SIG-M5 (cell line): Measurements from ENCODE around the gene PADI2.

Experiments used
- DNase-seq: peaks from one replicate; lab custom pipeline; 2025; lab: John Stamatoyannopoulos, UW

The PADI2 gene

DNA sequence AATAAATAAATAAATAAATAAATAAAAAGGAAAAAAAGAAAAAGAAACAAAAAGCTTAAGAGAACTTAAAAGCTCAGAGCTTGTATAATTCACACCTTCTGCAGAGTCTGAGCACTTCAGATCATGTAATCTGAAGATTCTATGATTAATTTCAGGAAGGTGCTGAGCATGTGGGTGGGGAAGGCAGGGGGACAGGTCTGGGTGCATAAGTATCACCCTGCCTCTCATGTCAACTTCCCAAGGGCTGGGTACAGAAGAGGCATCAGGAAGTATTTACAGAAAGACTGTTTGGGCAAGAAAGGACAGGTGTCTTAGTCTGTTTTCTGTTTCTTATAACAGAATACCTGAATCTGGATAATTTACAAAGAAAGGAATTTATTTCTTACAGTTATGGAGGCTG lies 20.4 kb upstream of the PADI2 start:
- no peak for DNase-seq

GRCh38 chr1:17137441-17137840 lies 18.2 kb upstream of the PADI2 start:
- no peak for DNase-seq

- DNase-seq, result no peak
Observed at GRCh38 chr1:17136936-17137335, 17.7 kb upstream of the PADI2 start.

DNA sequence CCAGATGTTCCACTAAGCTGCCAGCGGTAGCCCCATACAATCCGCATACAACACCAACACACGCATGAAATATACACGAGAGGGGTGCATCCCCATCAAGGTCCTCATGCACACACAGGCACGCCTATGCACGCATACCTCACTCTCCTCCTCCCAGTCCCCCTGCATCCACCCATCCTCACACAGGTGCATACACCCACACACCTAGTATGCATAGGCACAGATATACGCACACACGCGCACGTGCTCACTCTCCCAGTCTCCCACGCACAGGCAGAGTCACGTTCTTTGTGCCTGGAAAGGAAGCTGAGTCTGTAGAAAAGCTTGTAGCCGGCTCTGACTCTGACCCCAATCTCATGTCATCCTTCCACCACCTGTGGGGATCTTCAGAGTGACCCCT lies 16.9 kb upstream of the PADI2 start:
- no peak for DNase-seq

GRCh38 chr1:17135530-17135929 lies 16.3 kb upstream of the PADI2 start:
- no peak for DNase-seq

DNA sequence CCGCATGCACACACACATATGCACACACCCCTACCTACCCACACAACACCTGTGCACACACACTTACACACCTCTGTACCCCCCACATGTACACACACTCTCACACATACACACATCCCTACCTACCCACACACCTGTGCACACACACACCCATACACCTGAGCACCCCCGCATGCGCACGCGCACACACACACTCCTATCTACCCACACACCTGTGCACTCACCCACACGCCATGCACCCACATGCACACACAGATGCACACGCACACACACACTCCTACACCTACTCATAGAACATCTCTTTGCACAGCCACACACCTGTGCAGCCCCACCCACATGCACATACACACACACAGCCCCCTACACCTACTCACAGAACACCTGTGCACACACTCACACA lies 15.5 kb upstream of the PADI2 start:
- no peak for DNase-seq

DNA sequence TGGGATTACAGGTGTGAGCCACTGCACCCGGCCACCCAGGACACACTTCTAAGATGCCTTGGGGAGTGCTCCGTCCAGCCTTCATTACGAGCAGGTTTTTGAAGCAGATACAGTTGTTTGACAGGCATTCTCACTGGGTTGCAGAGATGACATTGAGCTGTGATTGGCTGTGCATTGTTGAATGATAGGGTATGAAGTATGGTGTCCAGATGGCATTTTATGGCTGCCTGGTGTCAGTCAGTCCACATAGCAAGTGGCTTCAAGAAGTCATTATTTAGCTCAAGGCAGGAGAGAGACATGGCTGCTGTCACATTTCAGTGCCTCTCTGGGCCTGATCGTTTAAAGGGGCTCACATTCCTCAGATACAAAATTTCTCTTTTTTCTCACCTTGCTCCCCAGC lies 14.8 kb upstream of the PADI2 start:
- DNase-seq, result no peak

DNA sequence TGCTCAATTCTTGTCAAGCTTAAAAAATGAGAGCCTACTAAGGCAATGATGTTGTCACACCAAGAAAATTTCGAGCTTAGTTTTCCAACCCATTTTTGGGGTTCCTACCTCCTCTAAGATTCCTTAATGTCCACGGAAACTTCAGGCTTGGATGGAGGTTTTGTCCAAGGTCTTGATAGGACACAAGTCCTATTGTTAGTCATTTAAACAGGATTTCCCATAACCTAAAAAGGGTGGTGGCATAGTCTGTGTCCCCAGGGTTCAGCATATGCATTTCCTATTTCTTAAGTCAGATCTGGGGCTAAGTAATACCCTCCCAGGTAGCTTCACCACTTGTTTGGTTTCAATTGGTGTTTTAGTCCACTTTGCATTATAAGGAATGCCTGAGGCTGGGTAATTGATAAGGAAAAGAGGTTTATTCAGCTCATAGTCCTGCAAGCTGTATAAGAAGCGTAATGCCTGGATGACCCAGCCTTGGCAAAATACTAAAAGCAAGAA lies 10.9 kb upstream of the PADI2 start:
- DNase-seq, result no peak

GRCh38 chr1:17128361-17128760 lies 9.1 kb upstream of the PADI2 start:
- DNase-seq, result no peak

GRCh38 chr1:17125756-17126237 lies 6.5 kb upstream of the PADI2 start:
- DNase-seq, result no peak

GRCh38 chr1:17123196-17124045 lies 4.2 kb upstream of the PADI2 start:
- no peak for DNase-seq

- DNase-seq, result no peak
Observed at GRCh38 chr1:17122521-17123164, 3.4 kb upstream of the PADI2 start.

GRCh38 chr1:17121881-17122280 lies 2.6 kb upstream of the PADI2 start:
- DNase-seq, result no peak

- DNase-seq, result no peak
Observed at GRCh38 chr1:17120962-17121837, 1.9 kb upstream of the PADI2 start.

- no peak for DNase-seq
Observed at GRCh38 chr1:17120481-17120877, 1.2 kb upstream of the PADI2 start.

- no peak for DNase-seq
Observed at GRCh38 chr1:17119773-17120480, 676 bp upstream of the PADI2 start.

DNA sequence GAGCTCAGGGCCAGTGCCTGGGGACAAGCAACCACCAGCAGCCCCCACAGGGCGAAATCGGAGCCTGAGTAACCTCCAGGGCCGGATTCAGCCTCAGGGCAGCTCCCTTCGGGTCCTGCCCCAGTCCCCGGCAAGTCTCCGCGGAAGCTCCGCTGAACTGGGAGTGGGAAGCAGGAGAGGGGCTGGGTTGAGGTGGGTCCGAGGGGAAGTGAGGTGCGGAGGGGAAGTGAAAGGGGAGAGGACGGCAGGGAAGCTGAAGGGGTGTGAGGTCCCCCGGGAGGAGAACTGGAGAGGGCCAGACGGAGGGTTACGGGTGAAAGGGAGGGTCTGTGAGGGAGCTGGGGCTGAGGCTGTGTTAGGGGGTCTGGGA lies 560 bp downstream of the PADI2 start:
- no peak for DNase-seq

GRCh38 chr1:17118268-17118667 lies 983 bp downstream of the PADI2 start:
- no peak for DNase-seq

DNA sequence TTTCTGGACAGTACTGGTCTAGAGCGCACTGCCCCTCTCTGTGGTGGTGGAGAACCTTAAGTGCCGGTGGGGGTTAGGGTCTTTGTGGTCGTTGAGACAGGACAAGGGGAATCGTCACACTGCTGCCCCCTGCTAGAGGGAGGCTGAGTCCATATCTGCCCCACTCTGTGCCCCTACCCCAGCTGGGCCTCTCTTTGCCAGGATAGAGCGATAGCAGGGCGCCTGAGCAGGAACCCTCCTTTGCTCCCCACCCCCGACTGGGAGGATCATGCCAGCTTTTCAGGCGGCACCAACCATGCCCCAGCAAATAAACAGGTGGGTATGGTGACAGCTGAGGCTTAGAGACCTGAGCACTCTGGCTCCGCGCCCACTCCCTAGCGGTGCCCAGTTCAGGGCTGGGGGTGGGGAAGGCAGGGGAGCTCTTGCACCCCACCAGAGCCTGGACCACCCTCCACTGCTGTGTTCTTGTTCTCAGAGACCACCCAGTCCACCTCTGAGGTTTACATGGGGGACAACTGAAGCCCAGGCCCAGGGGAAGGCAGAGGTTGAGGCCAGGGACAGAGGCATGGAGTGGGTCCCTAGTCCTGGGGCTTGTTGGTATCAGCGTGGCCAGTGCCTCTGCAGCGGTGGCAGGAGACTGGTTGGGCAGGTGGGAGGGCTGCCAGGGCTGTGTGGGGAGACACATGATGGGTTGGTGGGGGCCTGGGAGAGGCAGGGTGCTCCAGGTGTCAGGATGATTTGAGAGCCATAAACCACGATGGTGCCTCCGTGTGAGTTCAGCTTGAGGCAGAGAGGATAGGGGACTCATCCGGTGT lies 1.6 kb downstream of the PADI2 start:
- no peak for DNase-seq

GRCh38 chr1:17116643-17117042 lies 2.6 kb downstream of the PADI2 start:
- no peak for DNase-seq

DNA sequence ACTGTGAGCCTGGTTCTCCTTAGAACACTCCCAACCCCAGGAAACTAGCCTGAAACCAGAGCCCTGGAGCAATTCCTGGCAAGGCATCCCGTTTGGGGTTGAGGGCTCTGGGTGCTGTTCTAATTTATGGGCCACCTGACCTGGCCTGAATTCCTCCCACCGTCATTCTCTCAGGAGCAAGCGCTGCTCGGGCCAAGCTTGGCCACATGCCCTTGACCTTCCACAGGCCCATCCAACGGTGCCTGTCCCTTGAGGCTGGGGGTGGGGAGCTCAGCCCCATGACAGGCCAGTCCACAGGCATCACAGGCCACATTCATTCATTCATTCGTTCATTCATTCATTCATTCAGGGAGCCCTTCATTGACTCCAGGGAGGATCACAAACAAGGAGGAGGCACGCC lies 5.3 kb downstream of the PADI2 start:
- DNase-seq, result no peak
